ENCODE results near the gene C4orf54. TPM values are rescaled to one million over a fixed set of nuclear protein-coding genes. Genes with fewer than 3 reads are reported as not detected.

The C4orf54 gene
- total RNA-seq, 4 donors from 2014 or later, result 0.21 TPM; not detected in 3

- Histone ChIP-seq H3K27me3 (no peaks in the 10 kb centered on the region), H3K4me3 (no peak overlapping the region), H3K36me3 (no peaks in the 10 kb centered on the region), H3K9me3 (no peaks in the 10 kb centered on the region), H3K4me1 (no peaks in the 10 kb centered on the region), H3K27ac (no peak overlapping the region)
- TF ChIP-seq POLR2A (IDR thresholded peaks at IDR 0.05) (no peak), CTCF (IDR thresholded peaks at IDR 0.05) (no peak)
- DNase-seq, result no peak
- intact Hi-C loops (cut with DNase I; ENCODE audit: low total_unique reads), result loop anchor here (10.0 kb wide), 1 partner anchor 49 kb away; no protein-coding TSS in a partner anchor
Observed at GRCh38 chr4:99665983-99666382, 8.4 kb upstream of the C4orf54 start.

GRCh38 chr4:99664716-99665115 is 7.1 kb upstream of the C4orf54 start:
- H3K9me3 ChIP-seq, result no peaks in the 10 kb centered on the region
- H3K27ac ChIP-seq, result no peak overlapping the region
- no peaks in the 10 kb centered on the region for H3K27me3 ChIP-seq
- H3K4me1 ChIP-seq, result no peaks in the 10 kb centered on the region
- H3K4me3 ChIP-seq, result no peak overlapping the region
- no peaks in the 10 kb centered on the region for H3K36me3 ChIP-seq
- intact Hi-C loops (cut with DNase I; ENCODE audit: low total_unique reads), result loop anchor here (10.0 kb wide), 1 partner anchor 50 kb away; no protein-coding TSS in a partner anchor
- DNase-seq, result no peak
- TF ChIP-seq POLR2A (IDR thresholded peaks at IDR 0.05), result no peak
- no peak for TF ChIP-seq CTCF (IDR thresholded peaks at IDR 0.05)

- no peaks in the 10 kb centered on the region for H3K36me3 ChIP-seq
- H3K4me3 ChIP-seq, result no peak overlapping the region
- no peaks in the 10 kb centered on the region for H3K4me1 ChIP-seq
- TF ChIP-seq CTCF (IDR thresholded peaks at IDR 0.05), result no peak
- TF ChIP-seq POLR2A (IDR thresholded peaks at IDR 0.05), result no peak
- H3K27me3 ChIP-seq, result no peaks in the 10 kb centered on the region
- no peak overlapping the region for H3K27ac ChIP-seq
- intact Hi-C loops (cut with DNase I; ENCODE audit: low total_unique reads), result loop anchor here (10.0 kb wide), 1 partner anchor 53 kb away; no protein-coding TSS in a partner anchor
- no peaks in the 10 kb centered on the region for H3K9me3 ChIP-seq
- DNase-seq, result no peak
Observed at GRCh38 chr4:99661907-99662306, 4.3 kb upstream of the C4orf54 start.

- TF ChIP-seq POLR2A (IDR thresholded peaks at IDR 0.05) (no peak), CTCF (IDR thresholded peaks at IDR 0.05) (no peak)
- H3K36me3 ChIP-seq, result no peaks in the 10 kb centered on the region
- H3K4me1 ChIP-seq, result no peaks in the 10 kb centered on the region
- intact Hi-C loops (cut with DNase I; ENCODE audit: low total_unique reads), result no loop called here
- H3K4me3 ChIP-seq, result no peak overlapping the region
- no peaks in the 10 kb centered on the region for H3K27me3 ChIP-seq
- H3K27ac ChIP-seq, result no peak overlapping the region
- H3K9me3 ChIP-seq, result no peaks in the 10 kb centered on the region
- no peak for DNase-seq
Observed at GRCh38 chr4:99658666-99659065, 1.0 kb upstream of the C4orf54 start.

- DNase-seq, result no peak
- Histone ChIP-seq H3K4me3 (no peak overlapping the region), H3K4me1 (no peaks in the 10 kb centered on the region), H3K27me3 (no peaks in the 10 kb centered on the region), H3K9me3 (no peaks in the 10 kb centered on the region), H3K36me3 (no peaks in the 10 kb centered on the region), H3K27ac (no peak overlapping the region)
- intact Hi-C loops (cut with DNase I; ENCODE audit: low total_unique reads), result no loop called here
- TF ChIP-seq CTCF (IDR thresholded peaks at IDR 0.05) (no peak), POLR2A (IDR thresholded peaks at IDR 0.05) (no peak)
Observed at GRCh38 chr4:99655308-99656081, 2.1 kb downstream of the C4orf54 start.

Data from uterus (tissue), 4 donors.